ENCODE data around the gene RCC1. TPM values are rescaled to one million over a fixed set of nuclear protein-coding genes. Genes with fewer than 3 reads are reported as not detected.
"Not testable (repeated sequence)": the region's sequence is repeated elsewhere in the genome, so short reads cannot be mapped to it uniquely, and the experiment has no call there.

RCC1 gene
- total RNA-seq, 4 donors from 2014 or later, result 3.8 to 37.6 (median 13.8) TPM

DNA sequence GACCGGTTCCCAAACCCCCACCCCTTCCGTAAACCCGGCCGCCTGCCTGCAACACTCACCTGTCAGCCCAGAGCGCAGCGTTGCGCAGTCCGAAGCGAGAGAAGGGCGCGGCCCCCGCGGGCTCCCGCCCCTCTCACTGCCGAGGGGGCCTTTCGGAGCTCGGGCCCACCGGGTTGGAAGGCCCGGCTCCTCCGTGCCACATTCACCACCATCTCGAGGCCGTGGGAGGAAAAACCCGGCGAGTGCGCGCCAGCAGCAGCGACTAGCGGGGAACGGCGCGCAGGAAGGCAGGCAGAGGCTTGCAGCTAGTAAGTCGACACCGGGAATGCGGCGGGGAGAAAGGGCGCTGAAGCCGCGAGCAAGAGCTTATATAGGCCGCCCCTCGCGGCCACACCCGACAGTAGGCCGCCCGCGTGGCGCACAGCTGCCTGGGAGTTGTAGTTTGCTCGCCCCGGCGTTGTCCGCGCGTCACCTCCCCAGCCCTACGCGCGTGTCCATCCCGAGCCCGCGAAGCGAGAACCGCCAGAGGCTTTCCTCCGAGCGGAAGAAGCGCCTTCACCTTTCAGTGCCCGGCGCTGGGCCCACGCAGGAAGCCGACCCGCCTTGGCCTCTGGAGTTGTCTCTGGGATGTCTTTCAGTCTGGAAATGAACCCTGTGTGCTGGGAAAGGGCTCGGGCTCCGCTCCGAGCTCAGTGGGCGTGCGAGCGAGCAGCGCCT, 75.8 kb downstream of the RCC1 start:
- H3K27ac ChIP-seq, result peak overlapping the region; percentile 90 to 94
- TF ChIP-seq, protein P1, sequence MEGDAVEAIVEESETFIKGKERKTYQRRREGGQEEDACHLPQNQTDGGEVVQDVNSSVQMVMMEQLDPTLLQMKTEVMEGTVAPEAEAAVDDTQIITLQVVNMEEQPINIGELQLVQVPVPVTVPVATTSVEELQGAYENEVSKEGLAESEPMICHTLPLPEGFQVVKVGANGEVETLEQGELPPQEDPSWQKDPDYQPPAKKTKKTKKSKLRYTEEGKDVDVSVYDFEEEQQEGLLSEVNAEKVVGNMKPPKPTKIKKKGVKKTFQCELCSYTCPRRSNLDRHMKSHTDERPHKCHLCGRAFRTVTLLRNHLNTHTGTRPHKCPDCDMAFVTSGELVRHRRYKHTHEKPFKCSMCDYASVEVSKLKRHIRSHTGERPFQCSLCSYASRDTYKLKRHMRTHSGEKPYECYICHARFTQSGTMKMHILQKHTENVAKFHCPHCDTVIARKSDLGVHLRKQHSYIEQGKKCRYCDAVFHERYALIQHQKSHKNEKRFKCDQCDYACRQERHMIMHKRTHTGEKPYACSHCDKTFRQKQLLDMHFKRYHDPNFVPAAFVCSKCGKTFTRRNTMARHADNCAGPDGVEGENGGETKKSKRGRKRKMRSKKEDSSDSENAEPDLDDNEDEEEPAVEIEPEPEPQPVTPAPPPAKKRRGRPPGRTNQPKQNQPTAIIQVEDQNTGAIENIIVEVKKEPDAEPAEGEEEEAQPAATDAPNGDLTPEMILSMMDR (IDR thresholded peaks at IDR 0.05), result peak; percentile 6 to 54 (median 13)
- TF ChIP-seq POLR2A (IDR thresholded peaks at IDR 0.05), result peak; percentile 80 to 91
- H3K4me1 ChIP-seq, result no peaks in the 10 kb centered on the region
- H3K4me3 ChIP-seq, result peak overlapping the region; percentile 84 to 99
- H3K36me3 ChIP-seq, result no peaks in the 10 kb centered on the region
- no peaks in the 10 kb centered on the region for H3K9me3 ChIP-seq
- intact Hi-C loops (cut with DNase I; ENCODE audit: low total_unique reads), result no loop called here
- DNase-seq, result peak; percentile 96
- no peaks in the 10 kb centered on the region for H3K27me3 ChIP-seq

DNA sequence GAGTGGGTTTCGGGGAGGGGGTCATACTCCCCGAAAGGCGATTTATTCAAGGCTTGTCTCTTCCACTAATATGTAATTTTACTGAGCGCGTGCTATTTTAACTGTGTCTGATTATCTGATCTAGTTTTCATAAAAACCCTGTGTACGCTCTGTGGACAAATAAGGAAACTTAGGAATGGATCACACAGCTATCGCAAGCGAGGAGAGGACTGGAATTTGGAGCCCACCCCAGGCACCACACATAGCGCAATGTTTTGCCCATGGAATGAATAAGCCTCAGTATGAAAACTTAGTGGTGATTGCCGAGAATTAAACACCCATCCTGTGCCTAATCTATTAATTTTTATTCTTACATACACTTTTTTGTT, 76.4 kb downstream of the RCC1 start:
- Histone ChIP-seq H3K4me3 (peak overlapping the region; percentile 84 to 99), H3K36me3 (no peaks in the 10 kb centered on the region), H3K27me3 (no peaks in the 10 kb centered on the region), H3K9me3 (no peaks in the 10 kb centered on the region), H3K4me1 (no peaks in the 10 kb centered on the region), H3K27ac (peak overlapping the region; percentile 90 to 94)
- TF ChIP-seq, protein P1 (IDR thresholded peaks at IDR 0.05), result no peak
- TF ChIP-seq POLR2A (IDR thresholded peaks at IDR 0.05), result no peak
- intact Hi-C loops (cut with DNase I; ENCODE audit: low total_unique reads), result no loop called here
- no peak for DNase-seq

DNA sequence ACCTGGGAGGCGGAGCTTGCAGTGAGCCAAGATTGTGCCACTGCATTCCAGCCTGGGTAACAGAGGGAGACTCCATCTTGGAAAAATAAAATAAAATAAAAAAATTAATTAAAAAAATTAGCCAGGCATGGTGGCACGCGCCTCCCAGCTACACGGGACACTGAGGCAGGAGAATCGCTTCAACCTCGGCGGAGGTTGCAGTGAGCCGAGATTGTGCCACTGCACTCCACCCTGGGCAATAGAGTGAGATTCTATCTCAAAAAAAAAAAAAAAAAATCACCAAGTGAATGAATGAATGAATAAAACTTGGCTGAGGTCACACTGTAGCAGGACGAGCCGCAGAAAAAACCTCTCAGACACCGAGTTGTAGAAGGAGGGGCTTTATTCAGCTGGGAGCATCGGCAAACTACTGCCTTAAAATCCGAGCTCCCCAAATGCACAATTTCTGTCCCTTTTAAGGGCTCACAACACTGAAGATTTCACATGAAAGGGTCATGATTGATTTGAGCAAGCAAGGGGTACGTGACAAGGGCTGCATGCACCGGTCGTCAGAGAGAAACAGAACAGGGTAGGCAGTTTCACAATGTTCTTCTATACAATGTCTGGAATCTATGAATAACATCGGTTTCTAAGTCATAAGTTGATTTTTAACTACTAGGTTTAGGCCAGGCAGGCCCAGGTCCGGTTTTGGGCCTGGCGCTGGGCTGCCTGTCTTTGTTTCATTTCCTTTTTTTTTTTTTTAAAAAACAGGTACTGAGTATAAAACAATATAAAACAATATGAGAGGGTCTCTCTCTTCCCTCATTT, 80.9 kb downstream of the RCC1 start:
- not testable (repeated sequence) for H3K27me3 ChIP-seq

More for the DNA sequence above, 80.9 kb downstream of the RCC1 start:
- H3K4me1 ChIP-seq; H3K9me3 ChIP-seq; intact Hi-C loops (cut with DNase I; ENCODE audit: low total_unique reads); DNase-seq; H3K36me3 ChIP-seq; H3K4me3 ChIP-seq; H3K27ac ChIP-seq: not testable (repeated sequence)

Small RNAs within 50 kb of the gene (small RNA-seq; reads per million reads assigned to genes)
- not detected for gene RNU6ATAC27P
- gene SNORA16A, result not detected
- not detected for gene SNORA44
- gene SNORA61, result not detected
- not detected for gene SNORA73A
- 16.8 reads per million, percentile 91 among the genes with 10 or more reads in this experiment for gene SNORA73B
- gene SNORD99, result 32,406 reads per million, percentile 100 among the genes with 10 or more reads in this experiment

Other genes with a start within 250 kb of the RCC1 start
- 10 to 100 TPM in 1 of 4 donors, 1 to 10 TPM in 3; 4.9 to 15.9 (median 7.9) TPM for gene SESN2, start 246.5 kb upstream of the RCC1 start, total RNA-seq
- 10 to 100 TPM in 3 of 4 donors, 1 to 10 TPM in 1; 5.0 to 48.2 (median 17.5) TPM for gene MED18, start 177.0 kb upstream of the RCC1 start, total RNA-seq
- 10 to 100 TPM in 3 of 4 donors, 1 to 10 TPM in 1; 9.0 to 45.2 (median 24.3) TPM for gene PHACTR4, start 136.3 kb upstream of the RCC1 start, total RNA-seq
- 10 to 100 TPM in 2 of 4 donors, 1 to 10 TPM in 2; 3.8 to 34.9 (median 20.3) TPM for gene TRNAU1AP, start 47.0 kb downstream of the RCC1 start, total RNA-seq
- gene RAB42, start 86.2 kb downstream of the RCC1 start, total RNA-seq, result 10 to 100 TPM in 1 of 4 donors, 1 to 10 TPM in 1, not detected in 2; 3.0 to 15.6 TPM
- 10 to 100 TPM in 3 of 4 donors, 1 to 10 TPM in 1; 5.3 to 24.4 (median 13.7) TPM for gene TAF12, start 137.0 kb downstream of the RCC1 start, total RNA-seq
- not detected for gene RNU11, start 142.6 kb downstream of the RCC1 start, total RNA-seq
- gene GMEB1, start 162.7 kb downstream of the RCC1 start, total RNA-seq, result 10 to 100 TPM in 3 of 4 donors, 1 to 10 TPM in 1; 2.4 to 37.4 (median 15.2) TPM
- gene YTHDF2, start 230.9 kb downstream of the RCC1 start, total RNA-seq, result 10 to 100 TPM; 24.4 to 83.7 (median 58.6) TPM